ENCODE results near the gene ROBO3.

Gene ROBO3

GRCh38 chr11:124877910-124878758 is 12.9 kb downstream of the ROBO3 start:
- no peak overlapping the region for H2AFZ ChIP-seq (ENCODE audit: low read length)
- H3F3A ChIP-seq (ENCODE audit: low read depth) = no peaks in the 10 kb centered on the region
- no peaks in the 10 kb centered on the region for H3K36me3 ChIP-seq (ENCODE audit: insufficient read depth, low read length)
- no peaks in the 10 kb centered on the region for H3K9me2 ChIP-seq (replicated peaks; ENCODE audit: low read depth, low read length)
- H3K9ac ChIP-seq (ENCODE audit: low read depth, low read length, poor library complexity, severe bottlenecking) = no peak overlapping the region
- peak overlapping the region; percentile 85 for H3K4me2 ChIP-seq (ENCODE audit: low read depth, low read length, poor library complexity, severe bottlenecking)
- H3K9me3 ChIP-seq (ENCODE audit: insufficient read depth, low read depth, low read length) = no peaks in the 10 kb centered on the region
- H3K27me3 ChIP-seq (ENCODE audit: insufficient read depth, low read length, poor library complexity, severe bottlenecking) = no peaks in the 10 kb centered on the region
- H4K20me1 ChIP-seq (ENCODE audit: insufficient read depth, low read length, poor library complexity, severe bottlenecking) = no peaks in the 10 kb centered on the region
- H3K4me1 ChIP-seq (ENCODE audit: insufficient read depth, low read length, poor library complexity, severe bottlenecking) = peaks cover 15% of the 10 kb centered on the region
- H3K4me3 ChIP-seq (ENCODE audit: low read length, poor library complexity, severe bottlenecking) = no peak overlapping the region
- H3K79me2 ChIP-seq (ENCODE audit: insufficient read depth, low read length) = no peaks in the 10 kb centered on the region
- TF ChIP-seq EZH2phosphoT487 (IDR thresholded peaks at IDR 0.05; ENCODE audit: borderline replicate concordance) = no peak
- TF ChIP-seq, protein P1, sequence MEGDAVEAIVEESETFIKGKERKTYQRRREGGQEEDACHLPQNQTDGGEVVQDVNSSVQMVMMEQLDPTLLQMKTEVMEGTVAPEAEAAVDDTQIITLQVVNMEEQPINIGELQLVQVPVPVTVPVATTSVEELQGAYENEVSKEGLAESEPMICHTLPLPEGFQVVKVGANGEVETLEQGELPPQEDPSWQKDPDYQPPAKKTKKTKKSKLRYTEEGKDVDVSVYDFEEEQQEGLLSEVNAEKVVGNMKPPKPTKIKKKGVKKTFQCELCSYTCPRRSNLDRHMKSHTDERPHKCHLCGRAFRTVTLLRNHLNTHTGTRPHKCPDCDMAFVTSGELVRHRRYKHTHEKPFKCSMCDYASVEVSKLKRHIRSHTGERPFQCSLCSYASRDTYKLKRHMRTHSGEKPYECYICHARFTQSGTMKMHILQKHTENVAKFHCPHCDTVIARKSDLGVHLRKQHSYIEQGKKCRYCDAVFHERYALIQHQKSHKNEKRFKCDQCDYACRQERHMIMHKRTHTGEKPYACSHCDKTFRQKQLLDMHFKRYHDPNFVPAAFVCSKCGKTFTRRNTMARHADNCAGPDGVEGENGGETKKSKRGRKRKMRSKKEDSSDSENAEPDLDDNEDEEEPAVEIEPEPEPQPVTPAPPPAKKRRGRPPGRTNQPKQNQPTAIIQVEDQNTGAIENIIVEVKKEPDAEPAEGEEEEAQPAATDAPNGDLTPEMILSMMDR (conservative IDR thresholded peaks at IDR 0.05; ENCODE audit: low read length) = no peak

DNA sequence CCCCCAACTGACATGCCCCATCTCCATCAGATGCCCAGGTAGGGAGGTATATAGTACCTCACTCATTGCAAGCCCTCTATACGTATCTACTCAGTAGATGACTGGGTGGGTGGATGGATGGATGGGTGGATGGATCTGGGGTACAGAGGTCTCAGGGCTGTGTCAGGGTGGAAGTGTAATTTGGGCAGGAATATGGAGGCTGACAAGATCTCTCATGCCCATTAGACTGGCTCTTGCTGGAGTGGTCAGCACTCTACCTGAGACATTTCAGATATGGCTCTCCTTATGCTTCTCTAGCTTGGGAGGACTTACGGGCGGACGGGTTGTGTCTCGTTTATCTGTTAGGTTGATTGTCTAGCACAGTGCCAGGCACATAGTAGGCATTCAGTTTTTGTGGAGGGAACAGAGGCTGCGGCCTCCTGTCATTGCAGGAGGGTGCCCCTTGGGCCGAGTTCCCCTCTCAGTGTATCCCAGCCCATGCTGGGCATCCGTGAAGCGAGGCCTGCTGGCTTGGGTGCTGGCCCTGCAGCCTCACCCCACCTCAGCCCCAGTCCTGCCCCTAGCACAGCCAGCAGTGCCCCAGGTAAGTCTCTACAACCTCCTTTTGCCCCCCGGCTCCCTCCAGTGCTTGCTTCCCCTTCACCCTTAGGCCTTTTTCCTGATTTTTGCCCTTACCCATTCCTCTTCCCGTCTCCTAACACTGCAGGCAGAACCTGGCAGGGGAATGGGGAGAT is 13.7 kb downstream of the ROBO3 start:
- no peaks in the 10 kb centered on the region for H4K20me1 ChIP-seq (ENCODE audit: insufficient read depth, low read length, poor library complexity, severe bottlenecking)

DNA sequence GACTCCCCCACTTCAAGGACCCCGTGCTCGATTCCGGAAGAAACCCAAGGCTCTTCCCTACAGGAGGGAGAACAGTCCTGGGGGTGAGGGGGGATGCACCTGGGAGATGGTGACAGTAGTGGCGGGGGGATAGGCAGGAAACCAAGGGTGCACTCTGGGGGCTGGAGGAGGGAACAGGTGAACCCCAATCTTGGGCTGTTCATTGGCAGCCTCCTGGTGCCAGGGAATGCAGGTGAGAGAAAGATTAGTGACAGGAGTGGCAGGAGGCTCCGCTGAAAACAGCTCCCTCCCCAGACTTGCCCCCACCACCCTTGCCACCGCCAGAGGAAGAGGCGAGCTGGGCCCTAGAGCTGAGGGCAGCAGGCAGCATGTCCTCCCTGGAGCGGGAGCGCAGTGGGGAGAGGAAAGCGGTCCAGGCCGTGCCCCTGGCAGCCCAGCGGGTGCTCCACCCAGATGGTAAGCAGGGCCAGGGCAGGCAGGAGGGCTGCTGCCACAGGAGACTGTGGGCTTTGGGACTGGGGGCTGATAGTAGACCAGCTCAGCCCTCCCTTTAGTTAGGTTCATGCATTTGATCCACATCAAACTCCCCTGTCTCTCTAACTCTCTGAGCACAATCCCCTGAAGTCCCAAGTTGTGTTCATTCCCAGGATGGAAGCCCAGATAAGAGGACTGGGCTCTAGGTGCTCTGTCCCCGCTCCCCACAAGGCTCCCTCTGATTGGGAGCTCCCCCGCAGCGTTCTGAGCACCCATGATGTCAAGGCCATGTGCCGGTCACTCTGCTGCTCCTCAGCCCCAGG is 14.5 kb downstream of the ROBO3 start:
- Histone ChIP-seq H2AFZ (ENCODE audit: low read length) (no peak overlapping the region), H4K20me1 (ENCODE audit: insufficient read depth, low read length, poor library complexity, severe bottlenecking) (no peaks in the 10 kb centered on the region), H3K9me3 (ENCODE audit: insufficient read depth, low read depth, low read length) (no peaks in the 10 kb centered on the region), H3K9me2 (replicated peaks; ENCODE audit: low read depth, low read length) (no peaks in the 10 kb centered on the region), H3K4me2 (ENCODE audit: low read depth, low read length, poor library complexity, severe bottlenecking) (peak overlapping the region; percentile 13), H3K27me3 (ENCODE audit: insufficient read depth, low read length, poor library complexity, severe bottlenecking) (no peaks in the 10 kb centered on the region), H3K36me3 (ENCODE audit: insufficient read depth, low read length) (no peaks in the 10 kb centered on the region), H3F3A (ENCODE audit: low read depth) (no peaks in the 10 kb centered on the region), H3K4me1 (ENCODE audit: insufficient read depth, low read length, poor library complexity, severe bottlenecking) (peaks cover 15% of the 10 kb centered on the region), H3K79me2 (ENCODE audit: insufficient read depth, low read length) (no peaks in the 10 kb centered on the region), H3K9ac (ENCODE audit: low read depth, low read length, poor library complexity, severe bottlenecking) (no peak overlapping the region), H3K4me3 (ENCODE audit: low read length, poor library complexity, severe bottlenecking) (no peak overlapping the region)
- TF ChIP-seq, protein P1 (conservative IDR thresholded peaks at IDR 0.05; ENCODE audit: low read length) = no peak
- no peak for TF ChIP-seq EZH2phosphoT487 (IDR thresholded peaks at IDR 0.05; ENCODE audit: borderline replicate concordance)

More for the DNA sequence above, 13.7 kb downstream of the ROBO3 start:
- H3K4me3 ChIP-seq (ENCODE audit: low read length, poor library complexity, severe bottlenecking) = no peak overlapping the region
- H3K4me1 ChIP-seq (ENCODE audit: insufficient read depth, low read length, poor library complexity, severe bottlenecking) = peaks cover 15% of the 10 kb centered on the region
- no peaks in the 10 kb centered on the region for H3K27me3 ChIP-seq (ENCODE audit: insufficient read depth, low read length, poor library complexity, severe bottlenecking)
- no peak for TF ChIP-seq EZH2phosphoT487 (IDR thresholded peaks at IDR 0.05; ENCODE audit: borderline replicate concordance)
- TF ChIP-seq, protein P1 (conservative IDR thresholded peaks at IDR 0.05; ENCODE audit: low read length) = no peak
- H3K9me2 ChIP-seq (replicated peaks; ENCODE audit: low read depth, low read length) = no peaks in the 10 kb centered on the region
- H3K36me3 ChIP-seq (ENCODE audit: insufficient read depth, low read length) = no peaks in the 10 kb centered on the region
- H3K79me2 ChIP-seq (ENCODE audit: insufficient read depth, low read length) = no peaks in the 10 kb centered on the region
- no peak overlapping the region for H3K9ac ChIP-seq (ENCODE audit: low read depth, low read length, poor library complexity, severe bottlenecking)
- H3F3A ChIP-seq (ENCODE audit: low read depth) = no peaks in the 10 kb centered on the region
- no peak overlapping the region for H2AFZ ChIP-seq (ENCODE audit: low read length)
- no peaks in the 10 kb centered on the region for H3K9me3 ChIP-seq (ENCODE audit: insufficient read depth, low read depth, low read length)
- no peak overlapping the region for H3K4me2 ChIP-seq (ENCODE audit: low read depth, low read length, poor library complexity, severe bottlenecking)
